ENCODE data around the gene TFB1M. TPM values are rescaled to one million over a fixed set of nuclear protein-coding genes. Genes with fewer than 3 reads are reported as not detected.

TFB1M gene
- total and polyA plus RNA-seq, 9 of the 15 experiments (the other 6 are each of a cell fraction or from before 2014, with no cell fraction given) = 34.6 to 145 (median 40.4) TPM

DNA sequence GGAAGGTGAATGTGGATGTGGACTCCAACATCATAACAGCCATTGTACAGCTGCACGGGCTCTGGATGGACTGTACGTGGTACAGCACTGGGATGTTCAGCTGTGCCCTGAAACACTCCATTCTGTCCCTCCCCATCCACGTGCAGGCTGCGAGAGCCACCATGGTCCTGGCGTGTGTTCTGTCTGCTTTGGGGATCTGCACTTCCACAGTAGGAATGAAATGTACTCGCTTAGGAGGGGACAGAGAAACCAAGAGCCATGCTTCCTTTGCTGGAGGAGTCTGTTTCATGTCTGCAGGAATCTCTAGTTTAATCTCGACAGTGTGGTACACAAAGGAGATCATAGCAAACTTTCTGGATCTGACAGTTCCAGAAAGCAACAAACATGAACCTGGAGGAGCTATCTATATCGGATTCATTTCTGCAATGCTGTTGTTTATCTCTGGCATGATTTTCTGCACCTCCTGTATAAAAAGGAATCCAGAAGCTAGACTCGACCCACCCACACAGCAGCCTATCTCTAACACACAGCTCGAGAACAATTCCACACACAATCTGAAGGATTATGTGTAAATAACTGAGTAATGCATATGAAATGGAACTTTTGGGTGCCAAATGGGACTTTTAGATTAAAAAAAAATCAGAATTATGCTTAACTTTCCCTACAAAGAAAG, 38.3 kb downstream of the TFB1M start:
- FAIRE-seq (no peak), ATAC-seq (no peak), DNase-seq (ENCODE audit: extremely low read depth in 1 of 4, low spot score in 3 of 4) (no peak)
- intact Hi-C loops (cut with micrococcal nuclease) (no loop called here), in situ Hi-C loops (cut with MboI) (no loop called here)
- TF ChIP-seq ZNF175 (CRISPR knock-in tag; IDR thresholded peaks at IDR 0.05; ENCODE audit: low read depth) = no peak
- TF ChIP-seq, protein P1, sequence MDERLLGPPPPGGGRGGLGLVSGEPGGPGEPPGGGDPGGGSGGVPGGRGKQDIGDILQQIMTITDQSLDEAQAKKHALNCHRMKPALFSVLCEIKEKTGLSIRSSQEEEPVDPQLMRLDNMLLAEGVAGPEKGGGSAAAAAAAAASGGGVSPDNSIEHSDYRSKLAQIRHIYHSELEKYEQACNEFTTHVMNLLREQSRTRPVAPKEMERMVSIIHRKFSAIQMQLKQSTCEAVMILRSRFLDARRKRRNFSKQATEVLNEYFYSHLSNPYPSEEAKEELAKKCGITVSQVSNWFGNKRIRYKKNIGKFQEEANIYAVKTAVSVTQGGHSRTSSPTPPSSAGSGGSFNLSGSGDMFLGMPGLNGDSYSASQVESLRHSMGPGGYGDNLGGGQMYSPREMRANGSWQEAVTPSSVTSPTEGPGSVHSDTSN (CRISPR knock-in tag; IDR thresholded peaks at IDR 0.05; ENCODE audit: low read depth) = no peak
- TF ChIP-seq, protein P1 (tag; conservative IDR thresholded peaks at IDR 0.05; ENCODE audit: low read depth) = no peak
- no peak for TF ChIP-seq STAG1 (CRISPR knock-in tag; IDR thresholded peaks at IDR 0.05; ENCODE audit: borderline replicate concordance)
- TF ChIP-seq RAD51 (IDR thresholded peaks at IDR 0.05; ENCODE audit: borderline replicate concordance, low read depth) = no peak
- peak; percentile 31; the same call in 1 of the 2 replicates for TF ChIP-seq CBFA2T3 (IDR thresholded peaks at IDR 0.05)
- Histone ChIP-seq H3K79me2 (ENCODE audit: control insufficient read depth, insufficient read depth, low read length) (no peaks in the 10 kb centered on the region), H3K4me2 (ENCODE audit: insufficient read depth, low read length) (no peak overlapping the region), H3K27me3 (ENCODE audit: control insufficient read depth in 2 of 2, insufficient read depth in 2 of 2, low read length in 2 of 2) (no peaks in the 10 kb centered on the region), H3K36me3 (ENCODE audit: control insufficient read depth, insufficient read depth, low read length) (peaks cover 75% of the 10 kb centered on the region), H3K9me3 (replicated peaks; ENCODE audit: control insufficient read depth, insufficient read depth, low read depth, low read length) (no peaks in the 10 kb centered on the region), H2AFZ (ENCODE audit: low read depth, low read length) (no peak overlapping the region), H3K4me1 (replicated peaks in 1 of 2; ENCODE audit: control insufficient read depth in 2 of 2, insufficient read depth in 2 of 2, low read length in 2 of 2) (peaks cover 0 to 5% of the 10 kb centered on the region in 2 experiments; a peak in 2 of 5 replicates), H3K27ac (ENCODE audit: extremely low read depth, low read depth, low read length) (no peak overlapping the region), H3K9me1 (ENCODE audit: control insufficient read depth, insufficient read depth, low read length) (no peaks in the 10 kb centered on the region), H3K9ac (ENCODE audit: insufficient read depth in 1 of 2, low read depth in 2 of 2, low read length in 2 of 2) (no peak overlapping the region; a peak in 1 of 4 replicates), H3K4me3 (no peak overlapping the region), H4K20me1 (replicated peaks; ENCODE audit: control insufficient read depth, insufficient read depth, low read length) (no peaks in the 10 kb centered on the region)
- POLR2A ChIA-PET = interaction anchor here (1.1 to 1.9 kb wide), 4 partner anchors 11 to 35 kb away, joined by 3 to 6 read pairs (median 4); no protein-coding TSS in a partner anchor
- 83% methylated on average over 10 of the region's 10 CpGs for WGBS (ENCODE audit: insufficient coverage, low coverage, missing lambda C conversion rate)
- CTCF ChIA-PET (ENCODE audit: low intra/inter-chr PET ratio) = no interaction called here
- BruUV-seq (replicated peaks) = no TSS peak
